GM18498 (cell line): ENCODE results near the gene ELOB.
A peak's percentile ranks its signal among the peaks of the same experiment; 100 is the strongest.

Experiments
- ATAC-seq: cut with Tn5 transposase; IDR thresholded peaks from one replicate; pipeline ENCODE4 v1.9.1; 2021; ENCODE audit warnings: mild to moderate bottlenecking, moderate library complexity; ENCODE audit not compliant: unreplicated experiment

The ELOB gene

DNA sequence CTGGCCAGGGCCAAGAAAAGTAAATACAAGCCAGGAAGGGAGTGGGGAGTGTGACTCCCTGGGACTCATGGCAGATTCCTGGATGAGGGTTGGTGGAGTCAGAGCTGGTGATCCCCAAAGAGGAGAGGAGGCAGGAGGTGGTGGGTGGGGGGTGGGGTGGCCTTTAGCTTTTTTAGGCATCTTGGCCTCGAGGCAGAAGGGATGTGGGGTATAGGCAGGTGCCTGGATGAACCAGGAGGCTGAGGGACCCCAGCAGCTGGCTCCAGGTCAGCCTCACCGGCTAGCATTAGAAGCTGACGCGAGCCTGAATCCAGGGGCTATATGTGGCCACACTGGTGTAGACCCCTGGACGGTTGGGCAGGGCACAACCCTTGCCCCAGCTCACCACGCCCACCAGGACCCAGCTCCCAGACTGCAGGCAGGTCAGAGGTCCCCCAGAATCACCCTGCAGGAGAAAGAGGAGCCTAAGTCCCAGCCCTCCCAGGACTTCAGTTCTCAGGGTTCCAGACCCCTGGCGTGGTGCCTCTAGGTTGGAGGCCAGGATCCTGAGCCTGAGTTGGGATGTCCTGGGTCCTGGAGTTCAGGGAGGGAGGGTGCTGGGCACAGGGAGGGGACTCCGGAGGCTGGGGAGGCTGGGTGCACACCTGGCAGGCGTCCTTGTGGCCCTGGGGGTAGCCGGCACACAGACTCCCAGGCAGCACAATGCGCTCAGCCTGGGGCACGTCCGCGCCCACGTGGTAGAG lies 7.4 kb upstream of the ELOB start:
- no peak for ATAC-seq

DNA sequence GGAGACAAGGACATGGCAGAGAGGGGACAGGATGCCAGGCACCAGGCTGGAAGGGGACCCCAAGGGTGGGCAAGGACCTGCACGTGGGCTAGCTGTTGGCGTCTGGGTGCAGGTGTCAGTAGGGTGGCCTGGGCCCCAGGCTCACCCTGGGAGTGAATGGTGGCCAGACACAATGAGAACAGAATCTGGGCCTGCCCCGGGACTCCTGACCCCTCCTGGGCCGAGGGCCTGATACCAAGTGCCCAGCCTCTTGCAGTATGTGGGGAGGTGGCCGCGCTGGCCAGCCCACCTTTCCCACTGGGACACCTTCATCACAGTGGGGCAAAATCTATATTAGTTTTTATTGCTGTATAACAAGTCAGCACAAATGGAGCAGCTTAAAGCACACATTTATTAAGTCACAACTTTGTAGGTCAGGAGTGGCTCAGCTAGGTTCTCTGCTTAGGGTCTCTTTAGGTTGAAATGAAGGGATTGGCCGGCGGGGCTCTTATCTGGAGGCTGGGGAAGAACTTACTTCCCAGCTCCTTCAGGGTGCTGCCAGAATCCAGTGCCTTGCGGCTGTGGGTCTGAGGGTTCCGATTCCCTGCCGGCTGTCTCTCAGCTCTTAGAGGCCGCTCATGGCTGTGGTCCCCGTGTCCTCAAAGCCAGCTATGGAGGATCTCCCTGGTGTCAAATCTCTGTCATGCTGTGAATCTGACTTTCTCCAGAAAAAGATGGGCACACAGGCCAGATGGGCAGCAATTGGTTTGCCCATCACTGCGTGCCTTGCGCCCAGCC lies 6.7 kb upstream of the ELOB start:
- no peak for ATAC-seq

DNA sequence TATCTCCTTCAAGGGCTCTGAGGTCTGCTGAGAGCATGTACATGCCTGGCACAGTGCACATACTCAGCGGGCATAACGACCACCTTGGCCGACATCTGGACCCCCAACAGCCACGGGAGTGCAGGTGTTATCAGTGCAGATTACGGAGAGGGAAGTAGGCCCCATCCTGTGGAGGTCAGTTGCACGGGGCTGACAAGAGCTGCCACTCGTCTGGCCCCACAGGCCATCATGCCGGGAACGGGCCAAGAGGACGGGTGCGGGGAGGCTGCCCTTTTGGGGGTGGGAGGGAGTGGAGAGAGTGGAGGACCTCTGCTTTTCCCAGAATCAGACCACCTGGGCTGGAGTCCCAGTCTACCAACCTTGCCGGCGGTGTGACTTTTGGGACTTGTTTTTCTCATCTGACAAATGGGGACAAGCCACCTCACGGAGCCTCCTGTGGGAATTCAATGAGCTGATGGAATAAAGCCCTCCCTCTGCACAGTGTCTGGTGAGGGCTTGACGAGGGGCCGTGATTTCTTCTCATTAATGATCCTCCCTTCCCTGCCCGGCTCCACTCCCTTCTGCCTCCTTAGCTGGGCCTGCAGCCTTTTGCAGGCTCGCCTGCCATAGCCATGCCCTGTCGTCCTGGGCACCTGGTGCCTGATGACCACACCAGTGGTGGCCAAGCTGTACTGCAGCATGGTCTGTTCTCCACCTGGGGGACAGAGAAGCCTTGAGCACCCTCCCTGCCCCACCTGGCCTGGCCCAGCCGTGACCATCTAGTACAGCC lies 5.7 kb upstream of the ELOB start:
- ATAC-seq: no peak

DNA sequence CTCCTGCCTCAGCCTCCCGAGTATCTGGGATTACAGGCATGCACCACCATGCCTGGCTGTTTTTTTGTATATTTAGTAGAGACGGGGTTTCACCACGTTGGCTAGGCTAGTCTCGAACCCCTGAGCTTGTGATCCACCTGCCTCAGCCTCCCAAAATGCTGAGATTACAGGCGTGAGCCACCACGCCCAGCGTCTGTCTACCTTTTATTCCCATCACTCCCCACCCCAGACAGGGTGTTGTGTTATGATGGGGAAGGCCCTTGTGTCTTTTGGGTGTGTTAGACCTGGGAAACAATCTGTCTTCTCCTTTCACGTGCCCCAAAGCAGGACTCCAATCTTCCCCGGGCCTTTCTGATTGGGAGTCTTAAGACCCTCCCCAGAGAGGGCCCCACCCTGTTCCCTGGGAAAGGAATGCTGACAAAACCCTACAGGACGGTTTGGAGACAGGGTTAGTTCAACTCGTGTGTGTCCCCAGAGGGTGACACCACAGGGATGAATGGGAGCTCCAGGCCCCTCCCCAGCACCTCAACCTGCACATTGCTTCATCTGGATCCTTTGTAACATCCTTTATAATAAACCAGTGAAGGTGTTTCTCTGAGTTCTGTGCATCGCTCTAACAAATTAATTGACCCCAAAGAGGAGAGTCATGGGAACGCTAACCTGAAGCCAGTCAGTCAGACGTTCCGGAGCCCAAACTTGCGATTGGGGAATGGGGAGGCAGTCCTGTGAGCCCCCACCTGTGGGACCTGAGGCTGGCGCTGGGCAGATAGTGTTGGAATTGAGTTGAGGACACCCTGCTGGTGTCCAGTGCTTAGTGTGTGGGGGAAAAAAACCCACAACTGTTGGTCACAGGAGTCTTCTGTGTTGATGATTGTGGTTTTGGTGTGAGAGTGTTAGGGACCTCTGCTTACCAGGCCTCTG lies 3.2 kb upstream of the ELOB start:
- ATAC-seq: no peak

DNA sequence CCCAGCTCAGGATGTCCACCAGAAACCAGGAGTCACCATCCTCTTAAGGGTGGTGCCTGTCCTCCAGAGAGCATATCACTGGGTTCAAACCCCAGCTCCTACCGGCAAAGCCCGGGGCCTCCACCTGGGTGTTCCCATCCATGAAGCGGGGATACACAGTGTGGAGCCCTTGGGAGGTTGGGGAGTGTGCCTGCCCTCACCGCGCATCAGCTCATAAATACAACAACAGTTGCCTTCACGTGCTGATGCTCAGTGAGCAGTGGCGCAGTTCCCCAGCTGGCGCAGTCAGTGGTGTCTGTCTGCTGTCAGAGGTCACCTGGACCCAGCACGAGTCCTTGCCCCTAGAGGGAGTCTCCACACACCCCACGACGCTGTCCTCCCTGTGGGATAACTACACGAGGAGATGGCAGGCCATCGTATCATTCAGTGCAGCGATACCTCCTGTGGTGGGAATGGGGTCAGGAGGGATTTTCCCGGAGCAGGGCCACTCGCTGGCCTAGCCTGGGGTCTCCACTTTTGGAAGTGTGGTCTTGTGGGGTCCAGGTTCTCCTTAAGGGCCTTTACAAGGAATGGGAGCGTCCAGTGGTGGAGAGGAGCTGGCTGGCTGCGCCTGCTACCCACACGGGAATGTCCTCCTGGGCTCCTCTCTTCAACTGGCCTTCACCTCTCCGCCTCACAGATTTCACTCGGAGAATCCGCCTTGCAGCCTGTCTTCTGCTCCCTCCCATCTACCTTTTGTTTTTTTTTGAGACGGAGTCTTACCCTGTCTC lies 2.3 kb upstream of the ELOB start:
- ATAC-seq: no peak

DNA sequence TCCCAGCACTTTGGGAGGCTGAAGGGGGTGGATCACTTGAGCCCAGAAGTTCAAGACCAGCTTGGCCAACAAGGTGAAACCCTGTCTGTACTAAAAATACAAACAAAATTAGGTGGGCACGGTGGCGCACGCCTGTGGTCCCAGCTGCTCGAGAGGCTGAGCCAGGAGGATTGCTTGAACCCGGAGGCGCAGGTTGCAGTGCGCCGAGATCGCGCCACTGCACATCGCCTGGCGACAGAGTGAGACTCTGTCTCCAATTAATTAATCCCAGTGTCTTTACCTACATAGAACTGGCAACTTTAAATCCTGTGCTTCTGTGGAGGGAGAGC lies 1.5 kb upstream of the ELOB start:
- ATAC-seq: no peak

DNA sequence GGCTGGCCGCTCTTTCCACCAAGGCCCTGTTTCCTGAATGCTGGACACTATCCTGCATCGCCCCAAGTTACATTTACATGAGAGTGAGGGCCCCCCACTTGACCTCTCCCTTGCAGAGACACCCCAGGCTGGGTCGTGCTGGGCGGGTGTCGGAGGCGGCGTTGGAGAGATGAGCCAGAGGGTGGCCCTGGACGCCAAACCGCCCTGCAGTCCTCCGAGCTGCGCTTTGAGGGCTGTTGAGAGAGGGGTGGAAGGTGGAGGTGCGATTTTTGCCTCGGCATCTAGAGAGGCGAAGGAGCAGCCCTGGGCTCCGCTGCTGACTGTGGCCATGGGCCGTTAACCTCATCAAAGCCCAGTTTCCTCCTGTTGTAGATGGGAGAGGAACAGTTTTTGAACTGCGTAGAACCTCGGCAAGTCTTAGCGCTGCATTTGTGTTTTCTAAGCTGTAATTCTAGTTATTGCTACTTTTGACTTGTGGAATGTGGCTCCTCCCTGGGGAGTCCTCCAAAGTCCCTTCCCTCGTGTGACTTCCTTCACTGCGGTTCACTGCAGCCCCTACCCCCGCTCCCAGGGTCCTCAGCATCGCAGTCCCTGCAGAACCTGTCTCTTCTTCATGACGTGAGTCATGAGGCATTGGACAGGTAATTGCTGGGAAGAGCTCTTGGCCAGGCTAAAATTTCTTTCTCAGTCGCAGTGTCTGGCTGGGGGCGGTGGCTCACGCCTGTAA lies 986 bp upstream of the ELOB start:
- ATAC-seq: no peak

DNA sequence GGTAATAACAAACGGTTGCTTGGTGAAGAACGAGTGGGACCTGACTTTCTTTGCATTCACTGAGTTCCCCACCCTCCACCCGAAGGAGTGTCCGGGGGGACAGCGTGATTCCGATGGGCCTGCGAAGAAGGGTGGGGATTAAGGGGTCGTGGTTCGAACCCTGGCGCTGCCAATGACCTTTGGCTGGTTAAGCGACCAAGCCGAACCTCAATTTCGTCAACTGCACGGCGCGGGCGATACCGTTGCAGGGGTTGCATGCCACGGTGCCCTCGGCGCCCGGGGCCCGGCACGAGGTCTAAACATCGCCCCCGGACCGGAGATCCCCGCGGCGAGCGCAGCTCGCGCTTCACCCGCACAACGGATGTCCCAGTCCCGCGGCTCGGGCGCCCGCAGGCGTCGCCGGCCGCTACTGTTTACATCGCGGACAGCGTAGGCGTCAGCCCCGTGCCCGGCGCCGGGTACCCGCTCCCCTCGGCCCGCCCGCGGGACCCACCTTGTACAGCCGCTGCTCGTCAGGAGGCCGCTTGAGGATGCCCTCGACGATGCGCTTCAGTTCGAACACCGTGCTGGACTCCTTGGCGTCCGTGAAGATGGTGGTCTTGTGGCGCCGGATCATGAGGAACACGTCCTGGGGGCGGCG lies 460 bp downstream of the ELOB start:
- ATAC-seq: peak; percentile 32

DNA sequence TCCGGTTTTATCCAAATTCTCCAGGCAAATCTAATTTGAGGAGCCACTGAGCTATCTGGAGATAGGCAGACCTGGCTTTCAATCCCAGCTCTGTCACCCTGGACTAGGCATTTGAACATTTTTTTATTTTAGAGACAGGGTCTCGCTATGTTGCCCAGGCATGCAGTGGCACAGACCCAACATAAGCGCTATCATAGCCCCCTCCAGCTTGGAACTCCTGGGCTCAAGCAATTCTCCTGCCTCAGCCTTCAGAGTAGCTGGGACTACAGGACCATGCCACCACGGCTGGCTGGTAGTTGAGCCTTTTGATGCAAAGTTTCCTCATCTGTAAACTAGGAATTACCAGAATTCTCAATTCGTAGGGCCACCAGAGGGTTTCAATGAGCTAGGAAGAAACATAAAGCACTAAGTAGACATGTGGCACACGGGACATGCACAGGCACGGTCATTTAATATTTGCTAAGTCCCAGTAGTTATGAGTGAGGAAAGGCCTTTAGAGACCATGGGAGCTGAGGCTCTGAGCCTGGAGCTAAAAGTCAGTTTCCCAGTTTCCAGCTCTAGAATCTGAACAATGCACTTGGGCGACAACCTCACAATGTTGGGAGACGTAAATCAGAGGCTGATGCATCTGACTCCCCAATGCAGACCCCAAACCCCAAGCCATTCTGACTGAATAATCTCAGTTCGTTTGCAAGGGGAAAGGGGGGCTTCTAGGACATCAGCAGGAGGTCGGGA lies 1.1 kb downstream of the ELOB start:
- no peak for ATAC-seq

DNA sequence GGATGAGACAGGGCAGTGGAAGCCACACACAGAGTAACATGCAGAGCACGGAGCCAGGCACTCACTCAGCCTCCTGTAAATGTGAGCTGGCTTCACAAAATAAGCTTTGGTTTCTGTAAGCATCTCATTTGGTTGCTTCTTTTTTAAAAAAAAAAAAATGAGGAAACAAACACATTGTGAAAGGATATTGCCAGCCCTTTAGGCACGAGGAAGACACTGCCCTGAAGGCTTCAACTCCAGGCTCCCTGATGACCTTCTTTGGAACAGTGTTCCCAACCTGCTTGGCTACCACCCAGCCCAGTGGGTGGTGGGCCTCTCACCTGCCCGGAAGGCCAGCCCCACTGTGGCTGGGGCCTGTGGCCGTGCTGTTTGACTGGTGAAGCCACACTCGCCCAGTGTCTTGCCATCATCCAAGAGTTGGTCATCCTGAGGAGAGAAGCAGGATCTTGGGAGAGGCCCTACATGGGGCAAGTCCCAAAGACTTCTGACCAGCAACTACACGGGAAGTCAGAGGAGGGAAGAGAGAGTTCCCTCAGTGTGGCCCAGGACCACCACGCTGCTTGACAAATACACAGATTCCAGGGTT lies 1.9 kb downstream of the ELOB start:
- ATAC-seq: no peak

DNA sequence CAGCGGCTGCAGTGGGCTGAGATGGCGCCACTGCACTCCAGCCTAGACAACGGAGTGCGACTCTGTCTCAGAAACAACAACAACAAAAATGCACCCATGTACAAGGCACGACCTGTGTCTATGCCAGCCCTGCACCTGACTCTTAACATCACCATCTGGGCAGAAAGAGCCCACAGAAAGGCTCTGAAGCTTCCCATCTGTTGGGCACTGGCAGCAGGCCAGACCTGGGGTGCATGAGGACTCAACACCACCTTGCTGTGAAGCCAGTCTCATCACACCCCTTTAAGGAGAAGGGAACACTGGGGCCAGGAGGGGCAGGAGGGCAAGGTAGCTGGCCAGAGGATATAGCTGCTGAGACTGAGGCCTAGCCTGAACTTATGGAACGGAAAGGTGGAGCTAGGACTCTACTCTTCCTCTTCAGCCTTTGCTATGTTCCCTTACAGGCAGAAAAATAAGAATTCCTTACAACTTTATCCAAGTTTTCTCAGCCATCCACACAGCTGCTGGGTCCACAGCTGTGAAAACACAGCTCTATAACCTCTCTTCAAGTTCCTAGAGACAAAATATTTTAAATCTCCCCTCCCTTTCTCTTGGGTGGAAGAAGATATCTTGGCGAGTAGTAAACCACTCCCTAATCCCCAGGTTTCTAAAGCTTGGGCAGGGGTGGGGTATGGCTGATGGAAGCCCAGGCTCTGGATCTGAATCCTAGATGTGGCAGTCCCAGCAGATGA lies 2.8 kb downstream of the ELOB start:
- no peak for ATAC-seq

DNA sequence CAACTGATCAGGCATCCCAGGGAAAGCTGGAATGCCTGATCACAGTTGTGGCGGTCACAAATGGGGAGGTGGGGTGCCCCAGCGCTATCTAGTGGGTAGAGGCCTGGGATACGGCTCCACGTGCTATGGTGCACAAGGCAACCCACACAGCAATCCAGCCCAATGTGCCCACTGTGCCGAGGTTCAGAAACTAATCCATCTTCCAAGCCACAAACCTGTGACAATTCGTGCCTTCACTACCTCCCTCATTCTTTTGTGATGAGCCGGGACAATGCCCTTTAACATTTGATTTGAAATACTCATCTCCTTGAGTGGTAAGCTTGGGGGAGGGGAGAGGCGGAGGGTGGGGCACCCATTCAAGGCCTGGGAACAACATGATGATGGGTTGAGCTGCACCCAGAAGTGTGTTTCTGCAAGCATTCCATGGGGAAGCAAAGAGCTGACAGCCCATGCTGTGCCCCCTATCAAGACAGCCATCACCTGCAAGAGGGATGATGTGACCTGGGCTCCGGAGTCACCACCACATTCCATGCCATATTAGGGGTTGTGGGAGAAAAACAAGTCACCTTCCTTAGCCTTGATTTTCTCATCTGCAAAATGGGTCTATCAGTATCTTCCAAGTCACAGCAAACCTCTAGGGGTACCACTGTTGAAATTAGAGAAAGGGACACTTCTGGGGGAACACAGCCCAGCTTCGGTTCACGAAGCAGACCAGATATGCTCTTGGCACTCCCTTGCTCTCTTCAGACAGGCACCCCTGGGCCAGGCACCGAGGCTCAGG lies 3.7 kb downstream of the ELOB start:
- ATAC-seq: no peak

DNA sequence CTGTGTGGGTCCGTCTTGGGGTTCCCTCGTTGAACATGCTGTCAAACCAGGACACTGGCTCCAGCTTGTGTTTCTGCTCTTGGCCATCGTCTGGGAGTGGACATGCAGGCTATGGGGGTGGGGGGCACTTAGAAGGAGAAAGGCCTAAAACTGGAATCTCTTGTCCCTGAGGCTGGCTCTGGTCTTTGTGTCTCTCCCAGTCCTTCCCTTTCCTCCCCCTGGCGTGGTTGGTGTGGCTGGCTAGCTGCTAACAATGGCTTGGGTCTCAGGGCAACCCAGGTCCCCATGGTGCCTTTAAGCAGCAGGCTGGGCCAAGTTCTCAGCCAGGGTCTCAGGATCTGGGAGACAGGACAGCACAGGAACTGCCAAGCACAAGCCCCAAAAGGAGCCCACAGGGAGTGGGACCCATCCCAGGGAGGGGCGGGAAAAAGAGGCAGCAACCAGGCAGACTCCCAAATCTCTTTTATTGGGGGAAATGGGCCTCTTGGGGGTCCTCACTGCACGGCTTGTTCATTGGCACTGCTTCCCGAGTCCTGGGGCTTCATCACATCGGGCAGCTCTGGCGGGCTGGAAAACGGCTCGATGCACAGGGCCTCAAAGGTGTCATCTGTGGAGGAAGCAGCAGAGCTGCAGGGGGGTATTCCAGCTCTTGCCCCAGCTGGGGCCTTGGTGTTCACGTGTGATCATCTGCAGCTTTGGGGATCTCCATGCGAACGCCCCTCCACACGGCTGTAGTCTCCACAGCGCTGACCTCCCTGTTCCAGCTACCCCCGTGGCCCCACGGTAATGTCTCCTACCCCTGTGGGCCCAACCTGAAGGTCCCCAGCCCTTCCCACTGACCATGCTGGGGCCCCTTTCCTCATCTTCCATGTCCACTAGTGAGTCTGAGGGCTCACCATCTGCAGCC lies 5.3 kb downstream of the ELOB start:
- ATAC-seq: no peak

DNA sequence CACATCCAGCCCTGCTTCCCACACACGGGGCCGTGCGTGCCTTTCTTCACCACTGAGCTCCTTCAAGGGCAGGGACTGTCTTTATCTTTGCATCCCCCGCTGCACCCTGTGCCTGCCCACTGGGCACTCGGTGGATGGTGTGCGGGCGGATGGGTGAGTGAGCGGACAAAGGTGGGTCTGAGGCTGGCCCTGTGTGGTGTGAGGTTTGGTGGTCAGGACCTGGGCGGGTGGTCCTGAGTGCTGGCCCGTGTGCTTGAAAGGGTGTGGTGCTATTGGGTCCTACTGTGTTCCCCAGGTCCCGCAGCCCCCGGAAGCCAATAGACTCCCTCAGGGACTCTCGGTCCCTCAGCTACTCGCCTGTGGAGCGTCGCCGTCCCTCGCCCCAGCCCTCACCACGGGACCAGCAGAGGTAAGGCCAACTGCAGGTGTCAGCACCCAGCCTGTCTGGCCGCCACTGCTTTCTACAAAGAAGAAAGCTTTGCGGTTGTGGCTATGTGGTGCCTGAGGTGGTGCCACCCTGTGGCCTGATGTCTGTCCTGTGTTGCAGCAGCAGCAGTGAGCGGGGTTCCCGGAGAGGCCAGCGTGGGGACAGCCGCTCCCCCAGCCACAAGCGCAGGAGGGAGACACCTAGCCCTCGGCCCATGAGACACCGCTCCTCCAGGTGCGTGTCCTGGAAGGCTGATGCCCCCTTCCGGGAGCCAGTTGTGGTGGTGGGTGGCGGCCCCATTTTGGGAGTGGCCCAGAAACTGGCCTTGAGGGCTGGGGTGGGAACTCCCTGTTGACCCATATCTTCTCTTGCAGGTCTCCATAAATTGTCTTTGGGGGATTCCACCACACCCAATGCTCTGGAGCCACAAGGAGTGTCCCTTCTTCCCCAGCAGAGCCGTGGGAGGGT lies 6.8 kb downstream of the ELOB start:
- ATAC-seq: no peak
